ENCODE results near the gene DSCAM. TPM values are rescaled to one million over a fixed set of nuclear protein-coding genes. Genes with fewer than 3 reads are reported as not detected.

DSCAM gene
- total RNA-seq, 1 experiment from 2014 or later = not detected

DNA sequence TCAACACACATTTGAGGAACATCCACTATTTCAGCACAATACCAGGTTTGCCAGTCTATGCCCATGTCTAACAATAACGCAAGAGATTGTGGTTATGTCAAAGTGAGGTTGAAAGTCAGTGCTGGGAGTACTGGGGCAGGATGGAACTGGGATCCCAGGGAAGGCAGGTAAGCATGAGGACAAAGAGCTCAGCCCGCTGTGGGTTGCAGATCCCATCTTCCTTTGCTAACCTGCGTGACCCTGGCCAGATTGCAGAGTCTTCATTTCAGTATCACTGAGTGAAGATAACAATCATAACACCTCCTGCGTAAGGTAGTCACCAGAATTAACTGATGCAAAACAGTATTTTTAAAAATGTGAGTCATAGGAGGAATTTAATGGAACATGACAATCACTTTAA, 729.7 kb downstream of the DSCAM start:
- H3K4me3 ChIP-seq (replicated peaks in 1 of 2; ENCODE audit: low read depth in 1 of 2, low read length in 2 of 2) = no peak overlapping the region
- no peak for TF ChIP-seq ZFX (IDR thresholded peaks at IDR 0.05)
- DNase-seq (ENCODE audit: low read depth, low spot score) = no peak
- H3K79me2 ChIP-seq (ENCODE audit: insufficient read depth, low read length) = no peaks in the 10 kb centered on the region
- H2AFZ ChIP-seq (ENCODE audit: low read depth, low read length, poor library complexity, severe bottlenecking) = no peak overlapping the region
- CTCF ChIA-PET = no interaction called here
- intact Hi-C loops (cut with micrococcal nuclease) = no loop called here
- no peaks in the 10 kb centered on the region for H3K9me2 ChIP-seq (ENCODE audit: insufficient read depth)
- ATAC-seq = no peak
- POLR2A ChIA-PET = no interaction called here
- no peak overlapping the region for H3K4me2 ChIP-seq (ENCODE audit: low read length)
- H3K4me1 ChIP-seq (ENCODE audit: control insufficient read depth in 1 of 2, insufficient read depth in 2 of 2, low read length in 2 of 2) = no peaks in the 10 kb centered on the region
- H3K27ac ChIP-seq (ENCODE audit: low read depth, low read length) = no peak overlapping the region
- no peaks in the 10 kb centered on the region for H3K27me3 ChIP-seq (ENCODE audit: insufficient read depth, low read length)
- H3K9me3 ChIP-seq (ENCODE audit: control insufficient read depth in 1 of 2, insufficient read depth in 1 of 2, low read depth in 1 of 2, low read length in 2 of 2) = peaks cover 0 to 17% of the 10 kb centered on the region in 2 experiments; a peak in 1 of 4 replicates
- H4K20me1 ChIP-seq (ENCODE audit: insufficient read depth) = no peaks in the 10 kb centered on the region
- BruUV-seq (replicated peaks) = no TSS peak
- RAD21 ChIA-PET (ENCODE audit: low non-redundant PET in 1 of 2, low total read pairs in 2 of 2, uncharacterized antibody in 2 of 2, unreplicated experiment in 2 of 2) = no interaction called here
- no peaks in the 10 kb centered on the region for H3K36me3 ChIP-seq (ENCODE audit: control insufficient read depth in 1 of 2, insufficient read depth in 2 of 2, low read length in 2 of 2)
- H3K9ac ChIP-seq (ENCODE audit: low read length) = no peak overlapping the region

DNA sequence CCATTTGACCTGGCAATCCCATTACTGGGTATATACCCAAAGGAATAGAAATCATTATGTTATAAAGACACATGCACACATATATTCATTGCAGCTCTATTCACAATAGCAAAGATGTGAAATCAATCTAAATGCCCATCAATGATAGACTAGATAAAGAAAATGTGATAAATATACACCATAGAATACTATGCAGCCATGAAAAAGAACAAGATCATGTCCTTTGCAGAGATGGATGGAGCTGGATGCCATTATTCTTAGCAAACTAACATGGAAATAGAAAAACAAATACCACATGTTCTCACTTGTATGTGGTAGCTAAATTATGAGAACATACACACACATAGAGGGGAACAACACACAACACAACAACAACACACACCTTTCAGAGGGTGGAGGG, 731.2 kb downstream of the DSCAM start:
- Histone ChIP-seq H4K20me1 (ENCODE audit: insufficient read depth) (no peaks in the 10 kb centered on the region), H3K4me2 (ENCODE audit: low read length) (no peak overlapping the region), H3K79me2 (ENCODE audit: insufficient read depth, low read length) (no peaks in the 10 kb centered on the region), H3K4me3 (replicated peaks in 1 of 2; ENCODE audit: low read depth in 1 of 2, low read length in 2 of 2) (no peak overlapping the region), H2AFZ (ENCODE audit: low read depth, low read length, poor library complexity, severe bottlenecking) (no peak overlapping the region), H3K27ac (ENCODE audit: low read depth, low read length) (no peak overlapping the region), H3K9ac (ENCODE audit: low read length) (no peak overlapping the region), H3K4me1 (ENCODE audit: control insufficient read depth in 1 of 2, insufficient read depth in 2 of 2, low read length in 2 of 2) (no peaks in the 10 kb centered on the region), H3K36me3 (ENCODE audit: control insufficient read depth in 1 of 2, insufficient read depth in 2 of 2, low read length in 2 of 2) (no peaks in the 10 kb centered on the region), H3K27me3 (ENCODE audit: insufficient read depth, low read length) (no peaks in the 10 kb centered on the region), H3K9me2 (ENCODE audit: insufficient read depth) (no peaks in the 10 kb centered on the region), H3K9me3 (ENCODE audit: control insufficient read depth in 1 of 2, insufficient read depth in 1 of 2, low read depth in 1 of 2, low read length in 2 of 2) (peaks cover 0 to 17% of the 10 kb centered on the region in 2 experiments; a peak in 1 of 4 replicates)
- no TSS peak for BruUV-seq (replicated peaks)
- ChIA-PET CTCF (no interaction called here), RAD21 (ENCODE audit: low non-redundant PET in 1 of 2, low total read pairs in 2 of 2, uncharacterized antibody in 2 of 2, unreplicated experiment in 2 of 2) (no interaction called here), POLR2A (no interaction called here)
- DNase-seq (ENCODE audit: low read depth, low spot score) (no peak), ATAC-seq (no peak)
- intact Hi-C loops (cut with micrococcal nuclease) = no loop called here
- TF ChIP-seq, protein P1, sequence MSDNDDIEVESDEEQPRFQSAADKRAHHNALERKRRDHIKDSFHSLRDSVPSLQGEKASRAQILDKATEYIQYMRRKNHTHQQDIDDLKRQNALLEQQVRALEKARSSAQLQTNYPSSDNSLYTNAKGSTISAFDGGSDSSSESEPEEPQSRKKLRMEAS (IDR thresholded peaks at IDR 0.05) = no peak
- no peak for TF ChIP-seq SP1 (IDR thresholded peaks at IDR 0.05; ENCODE audit: low read depth)
- no peak for TF ChIP-seq SRF (IDR thresholded peaks at IDR 0.05; ENCODE audit: low read depth)
- TF ChIP-seq CBX3 (IDR thresholded peaks at IDR 0.05; ENCODE audit: low read depth) = no peak
- TF ChIP-seq EZH2 (IDR thresholded peaks at IDR 0.05) = no peak
- TF ChIP-seq TCF7L2 (IDR thresholded peaks at IDR 0.05; ENCODE audit: borderline replicate concordance, extremely low read depth, insufficient read depth, insufficient read length) = no peak
- TF ChIP-seq, protein P2, sequence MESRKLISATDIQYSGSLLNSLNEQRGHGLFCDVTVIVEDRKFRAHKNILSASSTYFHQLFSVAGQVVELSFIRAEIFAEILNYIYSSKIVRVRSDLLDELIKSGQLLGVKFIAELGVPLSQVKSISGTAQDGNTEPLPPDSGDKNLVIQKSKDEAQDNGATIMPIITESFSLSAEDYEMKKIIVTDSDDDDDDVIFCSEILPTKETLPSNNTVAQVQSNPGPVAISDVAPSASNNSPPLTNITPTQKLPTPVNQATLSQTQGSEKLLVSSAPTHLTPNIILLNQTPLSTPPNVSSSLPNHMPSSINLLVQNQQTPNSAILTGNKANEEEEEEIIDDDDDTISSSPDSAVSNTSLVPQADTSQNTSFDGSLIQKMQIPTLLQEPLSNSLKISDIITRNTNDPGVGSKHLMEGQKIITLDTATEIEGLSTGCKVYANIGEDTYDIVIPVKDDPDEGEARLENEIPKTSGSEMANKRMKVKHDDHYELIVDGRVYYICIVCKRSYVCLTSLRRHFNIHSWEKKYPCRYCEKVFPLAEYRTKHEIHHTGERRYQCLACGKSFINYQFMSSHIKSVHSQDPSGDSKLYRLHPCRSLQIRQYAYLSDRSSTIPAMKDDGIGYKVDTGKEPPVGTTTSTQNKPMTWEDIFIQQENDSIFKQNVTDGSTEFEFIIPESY (IDR thresholded peaks at IDR 0.05; ENCODE audit: extremely low read depth, insufficient replicate concordance, low read length) = no peak
- TF ChIP-seq ZFX (IDR thresholded peaks at IDR 0.05) = no peak
- no peak for TF ChIP-seq POLR2AphosphoS5 (IDR thresholded peaks at IDR 0.05; ENCODE audit: low read depth, low read length)
- no peak for TF ChIP-seq EZH2phosphoT487 (IDR thresholded peaks at IDR 0.05; ENCODE audit: borderline replicate concordance)
- TF ChIP-seq, protein P3, sequence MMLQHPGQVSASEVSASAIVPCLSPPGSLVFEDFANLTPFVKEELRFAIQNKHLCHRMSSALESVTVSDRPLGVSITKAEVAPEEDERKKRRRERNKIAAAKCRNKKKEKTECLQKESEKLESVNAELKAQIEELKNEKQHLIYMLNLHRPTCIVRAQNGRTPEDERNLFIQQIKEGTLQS (IDR thresholded peaks at IDR 0.05) = no peak
- TF ChIP-seq, protein P4, sequence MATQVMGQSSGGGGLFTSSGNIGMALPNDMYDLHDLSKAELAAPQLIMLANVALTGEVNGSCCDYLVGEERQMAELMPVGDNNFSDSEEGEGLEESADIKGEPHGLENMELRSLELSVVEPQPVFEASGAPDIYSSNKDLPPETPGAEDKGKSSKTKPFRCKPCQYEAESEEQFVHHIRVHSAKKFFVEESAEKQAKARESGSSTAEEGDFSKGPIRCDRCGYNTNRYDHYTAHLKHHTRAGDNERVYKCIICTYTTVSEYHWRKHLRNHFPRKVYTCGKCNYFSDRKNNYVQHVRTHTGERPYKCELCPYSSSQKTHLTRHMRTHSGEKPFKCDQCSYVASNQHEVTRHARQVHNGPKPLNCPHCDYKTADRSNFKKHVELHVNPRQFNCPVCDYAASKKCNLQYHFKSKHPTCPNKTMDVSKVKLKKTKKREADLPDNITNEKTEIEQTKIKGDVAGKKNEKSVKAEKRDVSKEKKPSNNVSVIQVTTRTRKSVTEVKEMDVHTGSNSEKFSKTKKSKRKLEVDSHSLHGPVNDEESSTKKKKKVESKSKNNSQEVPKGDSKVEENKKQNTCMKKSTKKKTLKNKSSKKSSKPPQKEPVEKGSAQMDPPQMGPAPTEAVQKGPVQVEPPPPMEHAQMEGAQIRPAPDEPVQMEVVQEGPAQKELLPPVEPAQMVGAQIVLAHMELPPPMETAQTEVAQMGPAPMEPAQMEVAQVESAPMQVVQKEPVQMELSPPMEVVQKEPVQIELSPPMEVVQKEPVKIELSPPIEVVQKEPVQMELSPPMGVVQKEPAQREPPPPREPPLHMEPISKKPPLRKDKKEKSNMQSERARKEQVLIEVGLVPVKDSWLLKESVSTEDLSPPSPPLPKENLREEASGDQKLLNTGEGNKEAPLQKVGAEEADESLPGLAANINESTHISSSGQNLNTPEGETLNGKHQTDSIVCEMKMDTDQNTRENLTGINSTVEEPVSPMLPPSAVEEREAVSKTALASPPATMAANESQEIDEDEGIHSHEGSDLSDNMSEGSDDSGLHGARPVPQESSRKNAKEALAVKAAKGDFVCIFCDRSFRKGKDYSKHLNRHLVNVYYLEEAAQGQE (IDR thresholded peaks at IDR 0.05; ENCODE audit: low read depth) = no peak
- no peak for TF ChIP-seq JUND (IDR thresholded peaks at IDR 0.05)
- no peak for TF ChIP-seq CEBPB (IDR thresholded peaks at IDR 0.05; ENCODE audit: low read depth)
- TF ChIP-seq SIN3A (IDR thresholded peaks at IDR 0.05; ENCODE audit: low read depth) = no peak
- TF ChIP-seq RAD21 (IDR thresholded peaks at IDR 0.05; ENCODE audit: low read depth) = no peak
- TF ChIP-seq ZNF274 (IDR thresholded peaks at IDR 0.05; ENCODE audit: low read depth, low read length) = no peak
- TF ChIP-seq ELF1 (IDR thresholded peaks at IDR 0.05; ENCODE audit: borderline replicate concordance, low read depth) = no peak

Measured in HCT116 (cell line).